ENCODE results near the gene VAX1. TPM values are rescaled to one million over a fixed set of nuclear protein-coding genes. Genes with fewer than 3 reads are reported as not detected.
A peak's percentile ranks its signal among the peaks of the same experiment; 100 is the strongest.
"Not testable (repeated sequence)": the region's sequence is repeated elsewhere in the genome, so short reads cannot be mapped to it uniquely, and the experiment has no call there.

Gene VAX1, protein sequence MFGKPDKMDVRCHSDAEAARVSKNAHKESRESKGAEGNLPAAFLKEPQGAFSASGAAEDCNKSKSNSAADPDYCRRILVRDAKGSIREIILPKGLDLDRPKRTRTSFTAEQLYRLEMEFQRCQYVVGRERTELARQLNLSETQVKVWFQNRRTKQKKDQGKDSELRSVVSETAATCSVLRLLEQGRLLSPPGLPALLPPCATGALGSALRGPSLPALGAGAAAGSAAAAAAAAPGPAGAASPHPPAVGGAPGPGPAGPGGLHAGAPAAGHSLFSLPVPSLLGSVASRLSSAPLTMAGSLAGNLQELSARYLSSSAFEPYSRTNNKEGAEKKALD
- 1 to 10 TPM; 3.2 to 3.5 TPM for total RNA-seq
- polyA plus RNA-seq (2013, experiment 1 of 2), result 0.53 TPM
- 0.46 TPM for polyA plus RNA-seq (2013, experiment 2 of 2)
- long read RNA-seq, experiment 1, partial matches to known transcripts, result 0 of 3 reads
- long read RNA-seq, experiment 1, other reads (novel, unspliced or antisense), result 1 of 3 reads
- long read RNA-seq, experiment 2, transcript VAX1-202 (3 exons, 1,723 nt), result major isoform, 9 of 11 reads
- long read RNA-seq, experiment 2, partial matches to known transcripts, result 1 of 11 reads
- long read RNA-seq, experiment 2, other reads (novel, unspliced or antisense), result 1 of 11 reads
- long read RNA-seq, experiment 3, result 0 reads
- long read RNA-seq, experiment 4, result 0 reads

GRCh38 chr10:117137911-117138642 lies at the start of gene VAX1:
Gene VAX1 (minus strand): TSS chr10:117138270. CDS start chr10:117138056, 214 bp downstream.
- Histone ChIP-seq H3K4me1 (ENCODE audit: control insufficient read depth, insufficient read depth, low read length) (no peaks in the 10 kb centered on the region), H3K36me3 (ENCODE audit: control insufficient read depth, insufficient read depth, low read length) (no peaks in the 10 kb centered on the region), H3K9ac (ENCODE audit: extremely low read depth, low read length, poor library complexity, severe bottlenecking) (no peak within 1 kb of the TSS), H3K4me3 (ENCODE audit: low read length) (peak within 1 kb of the TSS; percentile 71), H3K9me3 (ENCODE audit: control insufficient read depth, low read length) (peaks cover 13% of the 10 kb centered on the region), H3K27me3 (ENCODE audit: control insufficient read depth, insufficient read depth, low read length, poor library complexity, severe bottlenecking) (peaks cover 97% of the 10 kb centered on the region), H3K27ac (ENCODE audit: low read depth, low read length) (no peak within 1 kb of the TSS)
- Mint-ChIP-seq H3K27ac (no peak within 1 kb of the TSS), H3K27me3 (ENCODE audit: insufficient read depth) (peaks cover 89% of the 10 kb centered on the region), H3K4me3 (peak within 1 kb of the TSS; percentile 71), H3K36me3 (ENCODE audit: low read depth) (peaks cover 2% of the 10 kb centered on the region), H3K4me1 (peaks cover 24% of the 10 kb centered on the region), H3K9me3 (peaks cover 5% of the 10 kb centered on the region)
- peak; percentile 82 for DNase-seq
- 1% methylated on average over 19 to 64 of the region's 65 CpGs for WGBS, 2 experiments (ENCODE audit: insufficient coverage in 1 of 2, insufficient read length in 1 of 2)
- no peak for TF ChIP-seq CTCF (conservative IDR thresholded peaks at IDR 0.05)

- H3K9ac ChIP-seq (ENCODE audit: extremely low read depth, low read length, poor library complexity, severe bottlenecking), result no peak overlapping the region
- WGBS, 2 experiments (ENCODE audit: insufficient coverage in 1 of 2, insufficient read length in 1 of 2), result 69 to 82% methylated on average over 3 to 4 of the region's 4 CpGs
- H3K36me3 ChIP-seq (ENCODE audit: control insufficient read depth, insufficient read depth, low read length), result no peaks in the 10 kb centered on the region
- H3K27me3 Mint-ChIP-seq (ENCODE audit: insufficient read depth), result peaks cover 15% of the 10 kb centered on the region
- DNase-seq, result no peak
- H3K4me3 ChIP-seq (ENCODE audit: low read length), result no peak overlapping the region
- no peaks in the 10 kb centered on the region for H3K9me3 ChIP-seq (ENCODE audit: control insufficient read depth, low read length)
- TF ChIP-seq CTCF (conservative IDR thresholded peaks at IDR 0.05), result no peak
- H3K27me3 ChIP-seq (ENCODE audit: control insufficient read depth, insufficient read depth, low read length, poor library complexity, severe bottlenecking), result no peaks in the 10 kb centered on the region
- H3K4me3 Mint-ChIP-seq, result no peak overlapping the region
- no peaks in the 10 kb centered on the region for H3K36me3 Mint-ChIP-seq (ENCODE audit: low read depth)
- H3K4me1 ChIP-seq (ENCODE audit: control insufficient read depth, insufficient read depth, low read length), result peaks cover 7% of the 10 kb centered on the region
- no peak overlapping the region for H3K27ac ChIP-seq (ENCODE audit: low read depth, low read length)
- peaks cover 5% of the 10 kb centered on the region for H3K9me3 Mint-ChIP-seq
- no peaks in the 10 kb centered on the region for H3K4me1 Mint-ChIP-seq
- H3K27ac Mint-ChIP-seq, result no peak overlapping the region
These were observed 49.0 kb upstream of the VAX1 start for GRCh38 chr10:117186832-117187615.

- peak; percentile 53 for DNase-seq
- not testable (repeated sequence) for H3K9me3 Mint-ChIP-seq; H3K9ac ChIP-seq (ENCODE audit: extremely low read depth, low read length, poor library complexity, severe bottlenecking); H3K27me3 ChIP-seq (ENCODE audit: control insufficient read depth, insufficient read depth, low read length, poor library complexity, severe bottlenecking); H3K4me1 Mint-ChIP-seq; H3K36me3 ChIP-seq (ENCODE audit: control insufficient read depth, insufficient read depth, low read length); H3K4me1 ChIP-seq (ENCODE audit: control insufficient read depth, insufficient read depth, low read length); H3K4me3 Mint-ChIP-seq; H3K27ac Mint-ChIP-seq; H3K4me3 ChIP-seq (ENCODE audit: low read length); H3K9me3 ChIP-seq (ENCODE audit: control insufficient read depth, low read length); H3K36me3 Mint-ChIP-seq (ENCODE audit: low read depth); H3K27ac ChIP-seq (ENCODE audit: low read depth, low read length)
- peak; percentile 51 for TF ChIP-seq CTCF (conservative IDR thresholded peaks at IDR 0.05)
- H3K27me3 Mint-ChIP-seq (ENCODE audit: insufficient read depth), result peaks cover 15% of the 10 kb centered on the region
- WGBS, 2 experiments (ENCODE audit: insufficient coverage in 1 of 2, insufficient read length in 1 of 2), result 84 to 94% methylated on average over 2 to 4 of the region's 4 CpGs
These were observed 47.7 kb upstream of the VAX1 start for GRCh38 chr10:117185817-117186216.

Data from endodermal cell (in vitro differentiated cells).